Cardiac septum (tissue), 1 donor: ENCODE results near the gene TNFRSF8. TPM values are rescaled to one million over a fixed set of nuclear protein-coding genes. Genes with fewer than 3 reads are reported as not detected.
"Not testable (repeated sequence)": the region's sequence is repeated elsewhere in the genome, so short reads cannot be mapped to it uniquely, and the experiment has no call there.

Source experiments
- DNase-seq: peaks from one replicate; pipeline ENCODE4 v3.0.0-alpha.2; 2020; ENCODE audit warnings: low spot score
- intact Hi-C: fragments of 100-400 bp; cut with DNase I; formaldehyde crosslinking; loops from one replicate; pipeline ENCODE4 v1.14.0; 2022
- total RNA-seq: library from RNA; stranded (reverse); fragmentation: NEBNext Ultra II Directional; extraction: Animal tissue kit (Norgen Biotek cat#: 25700); gene quantifications from one replicate; pipeline ENCODE4 v1.2.1, GENCODE V29; 2021
- donor health status: DM: no; HTN: no; CAD: no.

TNFRSF8 gene
- total RNA-seq, 1 donor from 2014 or later: 1.4 TPM

DNA sequence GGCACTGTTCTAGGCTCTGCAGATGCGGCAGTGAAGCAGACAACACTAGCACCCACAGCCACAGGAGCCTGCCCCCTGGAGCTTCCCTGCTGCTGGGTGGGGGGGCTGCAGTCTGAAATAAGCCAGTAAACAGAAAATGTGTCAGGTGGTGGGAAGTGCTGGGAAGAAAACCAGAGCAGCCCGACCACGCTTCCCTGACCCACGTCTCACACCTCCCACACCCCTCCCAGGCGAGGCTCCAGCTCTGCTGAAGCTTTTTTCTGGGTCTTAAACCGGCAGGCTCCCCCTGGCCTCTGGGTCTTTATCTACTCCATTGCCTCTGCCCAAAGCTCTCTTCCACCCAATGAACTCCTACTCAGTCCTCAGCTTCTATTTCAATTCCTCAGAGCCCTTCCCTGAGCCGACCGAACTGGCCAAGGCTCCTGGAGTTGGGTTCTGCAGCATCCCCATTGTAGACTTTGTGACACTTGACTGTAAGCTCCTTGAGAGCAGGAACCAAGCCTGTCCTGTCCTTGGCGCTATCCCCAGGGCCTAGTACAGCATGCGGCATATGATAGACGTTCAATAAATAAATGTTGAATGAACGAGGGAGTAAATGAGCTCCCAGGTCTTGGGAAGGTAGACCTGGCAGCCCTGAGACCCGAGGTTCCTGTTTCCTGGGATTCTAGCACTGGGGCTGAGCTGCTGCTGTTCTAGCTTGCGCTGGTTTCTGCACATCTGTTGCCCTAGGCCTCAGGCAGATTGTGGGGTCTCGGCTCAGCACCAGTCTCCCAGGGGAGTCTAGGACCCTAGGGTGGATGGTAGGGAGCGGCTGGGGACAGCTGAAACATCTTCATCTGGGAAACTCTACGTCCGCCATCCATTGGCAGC lies 25.4 kb upstream of the TNFRSF8 start:
- DNase-seq: no peak
- intact Hi-C loops: no loop called here

DNA sequence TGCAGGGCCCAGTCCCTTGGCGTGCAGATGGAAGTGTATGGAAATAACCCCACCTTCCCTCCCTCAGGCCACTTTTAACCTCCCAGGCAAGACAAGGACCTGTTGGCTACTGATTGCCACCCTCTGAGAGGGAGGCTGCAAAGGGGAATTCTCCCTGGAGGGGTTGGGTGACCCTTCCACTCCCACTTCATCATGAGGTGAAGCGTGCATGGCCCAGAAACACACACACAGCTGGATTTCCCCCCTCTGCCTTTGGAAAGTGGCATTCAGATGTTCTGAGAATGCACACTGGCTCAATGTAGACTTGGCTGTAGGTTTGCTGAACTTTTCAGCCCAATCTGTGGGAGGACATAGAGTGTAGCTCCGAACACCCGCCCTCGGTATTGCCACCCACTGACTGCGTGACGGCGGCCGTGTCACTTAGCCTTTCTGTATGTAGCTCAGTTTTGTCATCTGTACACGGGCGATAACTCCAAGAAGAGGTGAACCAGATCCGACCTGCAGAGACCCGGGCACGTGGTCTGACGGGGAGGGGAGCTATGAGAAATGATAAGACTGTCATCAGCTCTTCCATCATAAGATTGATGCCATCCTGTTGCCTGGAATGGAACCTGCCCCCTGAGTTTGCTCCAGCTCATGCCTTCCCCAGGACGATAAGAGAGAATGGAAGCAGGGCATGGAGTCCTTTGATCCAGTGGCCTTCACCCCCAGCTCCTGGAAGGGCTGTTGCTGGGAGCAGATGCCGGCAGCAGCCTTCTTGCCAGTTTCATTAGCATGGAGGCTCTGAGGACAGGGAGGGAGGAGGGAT lies 24.5 kb upstream of the TNFRSF8 start:
- intact Hi-C loops: no loop called here
- no peak for DNase-seq

- intact Hi-C loops: no loop called here
- no peak for DNase-seq
Measured at GRCh38 chr1:12039164-12039525, 24.0 kb upstream of the TNFRSF8 start.

DNA sequence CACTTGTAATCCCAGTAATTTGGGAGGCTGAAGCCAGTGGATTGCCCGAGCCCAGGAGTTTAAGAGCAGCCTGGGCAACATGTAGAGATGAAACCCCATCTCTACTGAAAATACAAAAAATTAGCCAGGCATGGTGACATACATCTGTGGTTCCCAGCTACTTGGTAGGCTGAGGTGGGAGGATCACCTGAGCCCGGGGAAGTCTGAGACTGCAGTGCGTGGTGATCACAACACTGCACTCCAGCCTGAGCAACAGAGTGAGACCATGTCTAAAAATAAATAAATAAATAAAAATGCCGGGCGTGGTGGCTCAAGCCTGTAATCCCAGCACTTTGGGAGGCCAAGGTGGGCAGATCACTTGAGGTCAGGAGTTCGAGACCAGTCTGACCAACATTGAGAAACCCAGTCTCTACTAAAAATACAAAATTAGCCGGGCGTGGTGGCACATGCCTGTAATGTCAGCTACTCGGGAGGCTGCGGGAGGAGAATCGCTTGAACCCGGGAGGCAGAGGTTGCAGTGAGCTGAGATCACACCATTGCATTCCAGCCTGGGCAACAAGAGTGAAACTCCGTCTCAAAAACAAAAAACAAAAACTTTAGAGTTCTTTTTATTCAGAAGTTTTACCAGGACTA lies 23.2 kb upstream of the TNFRSF8 start:
- intact Hi-C loops, DNase-seq: not testable (repeated sequence)

- intact Hi-C loops: no loop called here
- DNase-seq: no peak
Measured at GRCh38 chr1:12040457-12041051, 22.5 kb upstream of the TNFRSF8 start.

DNA sequence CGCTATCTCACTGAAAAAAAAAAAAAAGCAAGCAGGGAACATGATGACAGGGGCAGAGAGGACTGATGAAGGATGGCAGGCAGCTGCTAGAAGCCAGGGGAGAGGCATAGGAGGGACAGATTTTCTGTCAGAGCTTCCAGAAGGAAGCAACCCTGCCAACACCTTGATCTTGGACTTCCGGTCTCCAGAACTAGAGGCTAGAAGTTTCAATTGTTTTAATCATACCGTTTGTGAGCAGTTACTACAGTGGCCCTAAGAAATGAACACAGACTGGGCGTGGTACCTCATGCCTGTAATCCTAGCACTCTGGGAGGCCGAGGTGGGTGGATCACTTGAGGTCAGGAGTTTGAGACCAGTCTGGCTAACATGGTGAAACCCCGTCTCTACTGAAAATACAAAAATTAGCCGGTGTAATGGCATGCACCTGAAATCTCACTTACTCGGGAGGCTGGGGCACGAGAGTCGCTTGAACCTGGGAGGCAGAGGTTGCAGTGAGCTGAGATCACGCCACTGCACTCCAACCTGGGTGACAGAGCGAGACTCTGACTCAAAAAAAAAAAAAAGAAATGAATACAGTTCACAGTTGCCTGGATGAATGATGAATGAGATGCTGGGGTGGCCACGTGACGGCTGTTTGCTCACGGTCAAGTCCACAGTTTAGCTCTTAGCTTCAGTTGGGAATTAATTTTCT lies 18.8 kb upstream of the TNFRSF8 start:
- DNase-seq, intact Hi-C loops: not testable (repeated sequence)

GRCh38 chr1:12046749-12047119 lies 16.4 kb upstream of the TNFRSF8 start:
- DNase-seq: no peak
- intact Hi-C loops: no loop called here

GRCh38 chr1:12047120-12047876 lies 15.8 kb upstream of the TNFRSF8 start:
- DNase-seq: no peak
- intact Hi-C loops: no loop called here

DNA sequence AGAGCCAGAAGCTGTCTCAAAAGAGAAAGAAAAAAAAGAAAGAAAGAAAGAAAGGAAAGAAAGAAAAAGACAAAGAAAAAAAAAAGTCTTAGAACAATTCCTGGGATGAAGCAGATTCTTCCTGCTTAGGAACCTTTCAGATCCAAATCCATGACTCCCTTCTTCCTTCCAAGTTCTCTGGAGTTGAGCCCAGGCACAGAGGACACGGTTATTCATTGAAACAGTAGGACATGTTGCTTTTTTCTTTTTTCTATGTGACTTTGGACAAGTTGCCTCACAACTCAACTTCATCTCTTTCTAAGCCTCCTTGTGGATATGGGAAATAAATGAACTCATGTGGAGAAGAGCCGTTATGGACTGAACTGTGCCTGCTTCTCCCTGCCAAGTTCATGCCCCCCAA lies 14.7 kb upstream of the TNFRSF8 start:
- intact Hi-C loops: no loop called here

GRCh38 chr1:12049616-12050015 lies 13.5 kb upstream of the TNFRSF8 start:
- intact Hi-C loops: no loop called here
- no peak for DNase-seq

More for the DNA sequence above, 14.7 kb upstream of the TNFRSF8 start:
- DNase-seq: no peak

DNA sequence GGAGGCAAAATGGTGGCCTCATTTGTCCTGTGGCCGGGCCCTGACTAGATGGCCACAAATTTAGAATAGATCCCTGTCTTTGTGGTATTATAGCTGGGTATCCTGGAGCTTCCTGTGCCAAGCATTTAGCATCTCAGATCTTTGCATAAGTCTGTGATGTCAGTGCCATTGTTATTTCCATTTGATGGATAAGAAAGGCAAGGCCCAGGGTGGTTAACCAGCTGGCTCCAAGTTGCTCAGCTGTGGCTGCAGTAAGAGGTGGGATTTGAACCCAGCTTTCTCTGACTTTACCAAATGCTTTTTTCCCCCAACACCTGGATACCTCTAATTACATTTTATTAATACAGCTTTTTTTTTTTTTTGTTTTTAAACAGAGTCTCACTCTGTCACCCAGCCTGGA lies 11.7 kb upstream of the TNFRSF8 start:
- no peak for DNase-seq
- intact Hi-C loops: no loop called here

DNA sequence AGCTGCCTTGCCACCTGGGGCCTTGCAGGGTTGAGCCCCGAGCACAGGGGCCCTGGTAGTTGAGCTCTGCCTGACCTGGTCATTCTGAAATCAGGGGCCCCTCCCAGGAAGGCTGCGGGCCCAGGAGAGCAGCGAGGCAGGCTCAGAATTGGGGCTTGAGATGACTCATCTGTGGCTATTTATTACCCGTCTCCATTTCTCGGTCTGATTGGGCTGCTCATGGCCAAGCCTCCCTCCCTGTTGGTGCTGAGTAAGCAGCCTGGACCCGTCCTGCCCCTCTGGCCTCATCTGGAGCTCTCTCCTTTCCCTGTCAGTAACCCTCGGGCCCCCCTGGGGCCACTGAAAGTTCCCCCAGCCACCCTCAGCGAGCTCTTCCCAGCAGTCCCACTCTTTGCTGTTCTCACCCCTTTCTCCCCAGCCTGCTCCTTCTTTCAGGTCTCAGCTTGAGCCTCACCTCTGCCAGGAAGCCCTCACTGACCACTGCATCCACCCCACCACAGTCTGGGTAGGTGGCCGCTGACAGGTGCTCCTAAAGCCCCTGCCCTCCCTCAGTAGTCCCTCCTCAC lies 11.0 kb upstream of the TNFRSF8 start:
- DNase-seq: peak; percentile 79
- intact Hi-C loops: no loop called here

DNA sequence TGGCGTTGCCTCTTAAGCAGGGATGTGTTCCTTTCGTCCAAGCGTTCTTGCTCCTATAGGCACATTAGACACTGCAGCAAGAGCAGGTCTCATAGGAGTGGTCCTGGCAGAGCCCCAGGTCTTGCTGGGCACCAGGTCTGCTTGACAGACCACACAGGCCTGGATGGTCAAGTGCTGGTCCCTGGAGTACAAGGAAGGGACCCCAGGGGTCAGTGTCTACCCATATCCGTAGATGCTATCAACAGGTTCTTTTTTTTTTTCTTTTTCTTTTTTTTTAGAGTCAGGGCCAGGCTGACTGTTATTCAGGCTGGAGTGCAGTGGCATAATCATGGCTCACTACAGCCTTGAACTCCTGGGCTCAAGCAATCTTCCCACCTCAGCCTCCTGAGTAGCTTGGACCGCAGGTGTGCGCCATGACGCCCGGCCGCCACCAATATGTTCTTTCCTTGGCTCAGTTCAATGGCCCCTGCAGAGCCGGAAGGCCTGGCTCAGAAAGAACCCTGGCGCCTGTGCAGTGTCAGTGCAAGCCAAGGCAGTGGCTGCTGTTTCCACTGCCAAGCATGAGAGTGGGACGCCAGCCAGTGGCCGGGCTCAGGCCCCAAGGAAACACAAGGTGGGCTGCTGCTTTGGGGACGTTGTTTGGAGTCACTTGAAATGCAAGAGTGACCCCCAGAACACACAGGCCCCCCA lies 10.0 kb upstream of the TNFRSF8 start:
- intact Hi-C loops: no loop called here
- DNase-seq: no peak

- intact Hi-C loops: no loop called here
Measured at GRCh38 chr1:12053752-12054548, 9.2 kb upstream of the TNFRSF8 start.

DNA sequence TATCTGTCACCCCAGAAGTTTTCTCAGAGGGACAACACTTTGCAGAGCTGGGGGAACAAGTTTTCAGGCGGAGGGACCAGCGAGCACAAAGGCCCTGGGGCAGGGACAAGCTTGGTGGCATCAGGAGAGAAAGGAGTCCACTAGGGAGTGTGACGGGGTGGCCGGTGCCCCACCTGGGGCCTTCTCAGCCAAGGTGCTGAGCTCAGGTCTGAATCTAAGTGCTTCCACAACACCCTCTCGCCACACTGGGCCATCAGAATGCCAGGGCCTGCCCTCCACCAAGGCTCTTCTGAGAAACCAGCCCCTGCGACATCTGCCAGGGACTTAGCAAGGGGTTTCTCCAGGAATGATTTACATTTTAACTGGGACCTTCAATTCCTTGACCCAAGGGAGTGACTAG lies 7.8 kb upstream of the TNFRSF8 start:
- intact Hi-C loops: no loop called here
- DNase-seq: no peak

More at GRCh38 chr1:12053752-12054548, 9.2 kb upstream of the TNFRSF8 start:
- no peak for DNase-seq

DNA sequence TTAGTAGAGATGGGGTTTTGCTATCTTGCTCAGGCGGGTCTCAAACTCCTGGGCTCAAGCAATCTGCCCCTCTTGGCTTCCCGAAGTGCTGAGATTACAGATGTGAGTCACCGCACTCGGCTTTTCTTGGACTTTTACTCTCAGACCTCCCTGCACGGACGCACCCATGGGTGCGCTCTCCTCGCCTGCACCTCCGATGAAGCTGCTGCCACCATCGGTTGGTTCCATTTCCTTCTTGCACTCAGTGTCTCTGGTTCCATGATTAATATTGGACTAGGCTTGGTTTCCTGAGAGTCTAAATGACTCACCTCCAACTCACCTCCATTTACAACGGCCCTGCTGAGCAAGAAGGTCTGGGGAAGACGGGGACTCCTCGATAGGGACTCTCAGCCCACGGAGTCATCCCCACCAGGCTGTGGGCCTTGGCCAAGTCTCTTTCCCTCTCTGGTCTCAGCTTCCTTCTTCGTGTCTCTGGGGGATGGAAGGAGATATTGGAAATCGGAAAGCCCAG lies 6.7 kb upstream of the TNFRSF8 start:
- intact Hi-C loops: no loop called here

GRCh38 chr1:12057382-12057781 lies 5.7 kb upstream of the TNFRSF8 start:
- intact Hi-C loops: no loop called here
- DNase-seq: no peak

More for the DNA sequence above, 6.7 kb upstream of the TNFRSF8 start:
- no peak for DNase-seq
